ENCODE results near the gene ANKRD18A.

The ANKRD18A gene

DNA sequence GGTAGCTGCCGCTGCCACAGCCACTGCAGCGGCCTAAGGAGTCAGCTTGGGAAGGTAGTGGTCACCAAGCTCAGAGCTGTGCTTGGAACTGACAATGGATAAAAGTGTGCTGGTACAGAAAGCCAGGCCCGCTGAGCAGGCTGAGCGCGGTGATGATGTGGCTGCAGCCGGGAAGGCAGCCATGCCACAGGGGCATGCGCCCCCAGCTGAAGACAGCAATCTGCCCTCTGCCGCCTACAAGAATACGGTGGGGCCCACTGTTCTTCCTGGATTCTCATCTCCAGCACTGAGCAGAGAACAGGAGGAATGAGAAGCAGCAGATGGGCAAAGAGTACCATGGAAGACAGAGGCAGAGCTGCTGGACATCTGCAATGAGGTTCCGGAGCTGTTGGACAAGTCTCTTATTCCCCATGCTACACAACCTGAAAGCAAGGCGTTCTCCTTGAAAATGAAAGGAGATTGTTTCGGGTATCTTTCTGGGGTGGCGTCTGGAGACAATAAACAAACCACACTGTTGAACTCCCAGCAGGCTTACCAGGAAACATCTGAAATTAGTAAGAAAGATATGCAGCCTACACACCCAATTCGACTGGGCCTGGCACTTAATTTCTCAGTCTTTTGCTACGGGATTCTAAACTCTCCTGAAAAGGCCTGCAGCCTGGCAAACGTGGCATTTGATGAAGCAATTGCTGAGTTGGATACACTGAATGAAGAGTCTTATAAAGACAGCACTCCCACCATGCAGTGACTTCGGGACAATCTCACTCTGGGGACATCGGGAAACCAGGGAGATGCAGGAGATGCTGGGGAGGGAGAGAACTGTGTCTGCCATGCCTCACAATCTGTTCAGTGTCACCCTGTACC is 22.8 kb upstream of the ANKRD18A start:
- no peak overlapping the region for H3K27ac Mint-ChIP-seq
- H3K4me1 Mint-ChIP-seq (ENCODE audit: low read depth), result no peaks in the 10 kb centered on the region
- intact Hi-C loops (cut with micrococcal nuclease), result no loop called here

GRCh38 chr9:38641985-38642864 is 21.8 kb upstream of the ANKRD18A start:
- Mint-ChIP-seq H3K27ac (no peak overlapping the region), H3K36me3 (ENCODE audit: low read depth) (no peaks in the 10 kb centered on the region), H3K9me3 (no peaks in the 10 kb centered on the region), H3K4me1 (ENCODE audit: low read depth) (no peaks in the 10 kb centered on the region), H3K4me3 (no peak overlapping the region), H3K27me3 (no peaks in the 10 kb centered on the region)
- intact Hi-C loops (cut with micrococcal nuclease), result no loop called here

More for the DNA sequence above, 22.8 kb upstream of the ANKRD18A start:
- no peaks in the 10 kb centered on the region for H3K9me3 Mint-ChIP-seq
- H3K4me3 Mint-ChIP-seq, result no peak overlapping the region
- H3K27me3 Mint-ChIP-seq, result no peaks in the 10 kb centered on the region
- H3K36me3 Mint-ChIP-seq (ENCODE audit: low read depth), result no peaks in the 10 kb centered on the region

- Mint-ChIP-seq H3K4me3 (no peak overlapping the region), H3K9me3 (no peaks in the 10 kb centered on the region), H3K27ac (no peak overlapping the region), H3K4me1 (ENCODE audit: low read depth) (no peaks in the 10 kb centered on the region), H3K36me3 (ENCODE audit: low read depth) (no peaks in the 10 kb centered on the region), H3K27me3 (no peaks in the 10 kb centered on the region)
- intact Hi-C loops (cut with micrococcal nuclease), result no loop called here
Observed at GRCh38 chr9:38641142-38641541, 20.7 kb upstream of the ANKRD18A start.

- H3K36me3 Mint-ChIP-seq (ENCODE audit: low read depth), result no peaks in the 10 kb centered on the region
- intact Hi-C loops (cut with micrococcal nuclease), result no loop called here
Observed at GRCh38 chr9:38639577-38639940, 19.2 kb upstream of the ANKRD18A start.

GRCh38 chr9:38638881-38639576 is 18.6 kb upstream of the ANKRD18A start:
- H3K27ac Mint-ChIP-seq, result no peak overlapping the region
- no peaks in the 10 kb centered on the region for H3K9me3 Mint-ChIP-seq
- H3K4me1 Mint-ChIP-seq (ENCODE audit: low read depth), result no peaks in the 10 kb centered on the region
- no peaks in the 10 kb centered on the region for H3K36me3 Mint-ChIP-seq (ENCODE audit: low read depth)
- intact Hi-C loops (cut with micrococcal nuclease), result no loop called here
- no peak overlapping the region for H3K4me3 Mint-ChIP-seq
- H3K27me3 Mint-ChIP-seq, result no peaks in the 10 kb centered on the region

More at GRCh38 chr9:38639577-38639940, 19.2 kb upstream of the ANKRD18A start:
- Mint-ChIP-seq H3K4me3 (no peak overlapping the region), H3K4me1 (ENCODE audit: low read depth) (no peaks in the 10 kb centered on the region), H3K9me3 (no peaks in the 10 kb centered on the region), H3K27ac (no peak overlapping the region), H3K27me3 (no peaks in the 10 kb centered on the region)

DNA sequence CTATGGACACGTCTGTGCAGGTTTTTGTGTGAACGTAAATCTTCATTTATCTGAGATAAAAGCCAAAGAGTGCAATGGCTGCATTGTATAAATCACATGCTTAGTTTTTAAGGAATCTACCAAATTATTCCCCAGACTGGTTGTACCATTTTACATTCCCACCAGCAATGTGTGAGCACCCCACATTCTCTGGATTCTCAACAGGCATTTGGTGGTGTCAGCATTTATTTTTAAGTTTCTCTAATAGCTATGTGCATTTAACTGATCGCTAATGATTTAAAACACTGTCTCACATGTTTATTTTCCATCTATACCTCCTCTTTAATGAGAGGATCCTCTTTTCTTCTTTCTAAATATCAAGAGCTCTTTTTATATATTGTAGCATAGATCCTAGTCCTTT is 13.9 kb upstream of the ANKRD18A start:
- H3K27ac Mint-ChIP-seq, result no peak overlapping the region
- intact Hi-C loops (cut with micrococcal nuclease), result no loop called here
- H3K36me3 Mint-ChIP-seq (ENCODE audit: low read depth), result no peaks in the 10 kb centered on the region
- no peaks in the 10 kb centered on the region for H3K27me3 Mint-ChIP-seq
- H3K4me3 Mint-ChIP-seq, result no peak overlapping the region
- no peaks in the 10 kb centered on the region for H3K9me3 Mint-ChIP-seq
- H3K4me1 Mint-ChIP-seq (ENCODE audit: low read depth), result no peaks in the 10 kb centered on the region

- Mint-ChIP-seq H3K4me1 (ENCODE audit: low read depth) (peaks cover 5% of the 10 kb centered on the region), H3K27ac (no peak overlapping the region), H3K27me3 (no peaks in the 10 kb centered on the region), H3K4me3 (no peak overlapping the region), H3K36me3 (ENCODE audit: low read depth) (no peaks in the 10 kb centered on the region), H3K9me3 (no peaks in the 10 kb centered on the region)
- intact Hi-C loops (cut with micrococcal nuclease), result no loop called here
Observed at GRCh38 chr9:38629511-38629910, 9.1 kb upstream of the ANKRD18A start.

DNA sequence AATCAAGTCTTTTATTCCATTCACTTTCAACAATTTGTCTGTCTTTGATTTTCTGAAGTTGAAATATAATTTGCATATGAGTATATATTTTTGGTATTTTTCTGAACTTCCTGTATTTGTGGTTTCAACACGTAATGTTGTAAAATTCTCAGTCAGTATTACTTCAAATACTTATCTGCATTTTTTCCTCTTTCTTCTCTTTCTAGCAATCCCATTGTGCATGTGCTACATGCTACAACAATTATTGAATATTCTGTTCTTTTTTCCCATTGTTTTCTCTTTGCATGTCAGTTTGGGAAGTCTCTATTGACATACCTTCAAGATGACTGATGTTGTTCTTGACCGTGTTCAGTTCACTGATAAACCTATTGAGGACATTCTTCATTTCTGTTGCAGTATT is 5.6 kb upstream of the ANKRD18A start:
- Mint-ChIP-seq H3K27me3 (peaks cover 17% of the 10 kb centered on the region), H3K4me3 (no peak overlapping the region), H3K27ac (no peak overlapping the region), H3K9me3 (no peaks in the 10 kb centered on the region), H3K4me1 (ENCODE audit: low read depth) (peaks cover 22% of the 10 kb centered on the region), H3K36me3 (ENCODE audit: low read depth) (no peaks in the 10 kb centered on the region)
- intact Hi-C loops (cut with micrococcal nuclease), result no loop called here

GRCh38 chr9:38622951-38623350 is 2.6 kb upstream of the ANKRD18A start:
- Mint-ChIP-seq H3K36me3 (ENCODE audit: low read depth) (peaks cover 8% of the 10 kb centered on the region), H3K9me3 (no peaks in the 10 kb centered on the region), H3K4me3 (no peak overlapping the region), H3K4me1 (ENCODE audit: low read depth) (peaks cover 32% of the 10 kb centered on the region), H3K27ac (no peak overlapping the region), H3K27me3 (peaks cover 36% of the 10 kb centered on the region)
- intact Hi-C loops (cut with micrococcal nuclease), result loop anchor here (5.0 kb wide), 1 partner anchor 49 kb away; no protein-coding TSS in a partner anchor

DNA sequence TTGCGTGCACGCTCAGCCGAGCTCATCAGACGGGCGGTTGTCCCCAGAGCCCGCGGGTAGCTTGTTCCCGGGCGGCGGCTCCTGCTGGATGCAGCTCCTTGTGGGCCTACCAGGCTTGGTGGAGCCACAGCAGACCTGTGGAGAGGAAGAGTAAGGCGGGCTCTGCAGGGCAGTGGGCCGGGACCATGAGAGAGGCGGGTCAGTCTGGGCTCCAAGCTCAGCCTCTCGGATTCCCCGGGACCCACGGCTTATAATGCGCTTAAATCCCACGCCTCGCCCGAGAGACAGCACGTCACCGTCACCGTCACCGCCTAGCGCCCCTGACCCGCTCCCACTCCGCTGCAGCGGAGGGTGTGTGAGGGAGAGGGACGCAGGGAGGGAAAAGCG is 1.9 kb upstream of the ANKRD18A start:
- peaks cover 8% of the 10 kb centered on the region for H3K36me3 Mint-ChIP-seq (ENCODE audit: low read depth)
- H3K4me3 Mint-ChIP-seq, result peak overlapping the region; percentile 69
- H3K27me3 Mint-ChIP-seq, result peaks cover 36% of the 10 kb centered on the region
- intact Hi-C loops (cut with micrococcal nuclease), result loop anchor here (5.0 kb wide), 1 partner anchor 50 kb away; no protein-coding TSS in a partner anchor
- peaks cover 32% of the 10 kb centered on the region for H3K4me1 Mint-ChIP-seq (ENCODE audit: low read depth)
- no peak overlapping the region for H3K27ac Mint-ChIP-seq
- no peaks in the 10 kb centered on the region for H3K9me3 Mint-ChIP-seq

GRCh38 chr9:38621434-38622287 is 1.3 kb upstream of the ANKRD18A start:
- H3K4me3 Mint-ChIP-seq, result peak overlapping the region; percentile 88
- H3K27me3 Mint-ChIP-seq, result peaks cover 36% of the 10 kb centered on the region
- H3K27ac Mint-ChIP-seq, result no peak overlapping the region
- H3K9me3 Mint-ChIP-seq, result no peaks in the 10 kb centered on the region
- H3K4me1 Mint-ChIP-seq (ENCODE audit: low read depth), result peaks cover 32% of the 10 kb centered on the region
- peaks cover 8% of the 10 kb centered on the region for H3K36me3 Mint-ChIP-seq (ENCODE audit: low read depth)
- intact Hi-C loops (cut with micrococcal nuclease), result loop anchor here (5.0 kb wide), 1 partner anchor 51 kb away; no protein-coding TSS in a partner anchor

DNA sequence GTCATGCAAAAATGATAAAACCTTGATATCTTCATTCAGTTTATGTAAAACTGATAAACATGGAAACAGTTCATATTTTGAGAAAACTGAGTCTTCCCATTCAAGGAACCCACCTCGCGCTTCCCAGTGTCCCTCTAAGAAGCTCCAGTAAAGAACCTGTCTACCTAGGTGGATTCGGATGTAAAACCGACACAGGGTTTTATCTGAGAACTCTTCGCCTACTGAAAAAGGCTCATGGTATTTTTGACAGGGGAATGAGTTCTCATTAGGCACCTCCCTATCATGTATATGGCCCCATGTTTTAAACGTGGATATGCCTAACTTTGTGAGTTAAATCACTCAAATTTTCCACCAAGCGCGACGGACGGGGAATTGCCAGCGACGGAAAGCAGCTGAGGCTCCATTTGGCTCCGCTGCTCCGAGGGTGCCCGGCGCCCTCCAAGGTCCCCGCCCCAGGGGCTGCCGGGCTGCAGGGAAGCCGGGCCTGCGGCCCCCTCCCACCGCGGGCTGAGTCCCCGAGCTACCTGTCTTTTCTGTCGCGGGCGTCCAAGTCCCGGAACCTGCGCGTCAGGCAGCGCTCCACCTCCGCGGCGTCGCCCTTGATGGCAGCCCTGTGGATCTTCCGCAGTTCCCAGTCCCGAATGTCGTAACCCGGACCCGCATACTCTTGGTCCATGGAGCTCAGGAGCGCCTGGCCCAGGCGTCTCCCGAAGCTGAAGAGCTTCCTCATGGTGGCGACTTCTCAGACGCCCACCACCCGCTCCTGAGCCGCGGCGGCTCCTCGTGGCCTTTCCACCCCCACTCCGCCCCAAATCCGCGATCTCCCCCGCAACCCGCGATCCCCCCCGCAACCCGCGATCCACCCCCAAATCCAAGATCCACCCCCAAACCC is 594 bp downstream of the ANKRD18A start:
- Mint-ChIP-seq H3K27me3 (peaks cover 36% of the 10 kb centered on the region), H3K36me3 (ENCODE audit: low read depth) (peaks cover 8% of the 10 kb centered on the region), H3K4me1 (ENCODE audit: low read depth) (peaks cover 26% of the 10 kb centered on the region), H3K9me3 (no peaks in the 10 kb centered on the region), H3K4me3 (peak overlapping the region; percentile 88), H3K27ac (peak overlapping the region; percentile 60)
- intact Hi-C loops (cut with micrococcal nuclease), result loop anchor here (5.0 kb wide), 1 partner anchor 52 kb away; no protein-coding TSS in a partner anchor

Measured in dendritic cell treated with granulocyte-macrophage colony-stimulating factor and Interleukin-4, amounts not matched to agents 40 ng/mL and 50 ng/mL, for 4 days (primary cell).